T47D (cell line): ENCODE measurements around the gene RAPGEF2.
A peak's percentile ranks its signal among the peaks of the same experiment; 100 is the strongest.
"Not testable (repeated sequence)": the region's sequence is repeated elsewhere in the genome, so short reads cannot be mapped to it uniquely, and the experiment has no call there.

Experiments used
- DNase-seq, 2 experiments: peaks; one replicate each; pipeline versions ENCODE4 v3.0.0 to v3.0.0-alpha.2; 2011 to 2012; ENCODE audit warnings: low read depth in 1 of 2, low spot score in 1 of 2
- JUND ChIP-seq: IDR thresholded peaks from 2 replicates; pipeline ENCODE4 v1.6.1; 2012; ENCODE audit warnings: low read depth
- in situ Hi-C: cut with HindIII; loops from 2 replicates; pipeline ENCODE4 v1.10.0; 2016; ENCODE audit warnings: low sequenced_read_pairs, low pct_unique_long_range_greater_than_20kb

RAPGEF2 gene

DNA sequence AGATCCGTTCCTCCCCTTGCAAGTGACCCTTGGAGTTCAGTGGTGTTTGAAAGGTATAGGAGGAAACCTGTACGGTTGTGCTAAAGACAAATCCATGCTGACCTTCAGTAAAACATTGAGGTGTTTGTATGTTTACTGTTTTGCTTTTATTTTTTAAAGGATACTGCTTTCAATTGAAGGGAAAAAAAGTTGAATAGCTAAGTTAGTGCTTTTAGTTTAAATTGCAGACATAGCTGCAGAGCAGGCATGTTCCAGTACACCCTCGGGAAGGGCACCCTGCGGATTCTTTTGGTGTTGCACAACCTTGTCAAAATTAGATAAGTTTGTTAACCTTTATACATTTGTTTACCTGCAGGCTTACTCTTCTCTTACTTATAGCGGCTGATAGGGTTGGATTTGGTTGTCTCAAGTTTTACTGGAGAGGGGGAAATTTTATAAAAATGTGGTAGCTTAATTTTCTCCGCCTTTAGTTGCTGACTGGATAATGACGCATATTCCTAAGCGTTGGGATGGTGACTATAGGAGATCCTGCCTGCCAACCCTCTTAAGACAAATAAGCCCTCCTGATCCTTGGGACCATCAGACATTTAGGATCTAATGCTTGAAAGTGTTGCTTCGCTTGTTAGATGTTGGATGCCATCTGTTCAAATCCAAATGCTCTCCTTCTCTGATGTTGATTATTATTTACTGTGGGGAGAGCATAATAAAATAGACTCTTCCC lies 2.0 kb downstream of the RAPGEF2 start:
- DNase-seq: peak in 1 of 2 experiments; percentile 15
- in situ Hi-C loops: no loop called here
- TF ChIP-seq JUND: no peak

DNA sequence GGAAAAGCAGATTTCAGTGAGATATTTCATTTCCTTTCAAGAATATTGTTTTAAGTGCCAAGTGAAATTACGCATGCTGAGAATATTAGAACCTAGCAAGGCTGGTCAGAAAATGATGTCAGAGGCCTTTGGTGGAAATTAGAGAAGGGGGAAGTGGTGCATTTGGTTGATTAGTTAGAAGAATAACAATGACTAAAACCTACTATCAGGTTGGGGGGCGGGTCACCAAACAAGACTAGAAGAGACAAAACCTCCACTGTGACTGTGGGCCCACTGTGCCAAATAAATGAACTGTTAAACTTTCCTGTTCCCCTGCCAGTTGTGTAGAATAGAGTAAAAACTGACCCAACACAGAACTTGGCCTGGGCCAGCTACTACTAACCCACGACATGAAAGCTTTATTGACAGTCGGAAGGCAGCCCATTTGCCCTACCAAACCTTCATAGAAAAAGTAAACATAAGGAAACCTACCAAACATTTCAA lies 2.9 kb downstream of the RAPGEF2 start:
- DNase-seq: peak in 1 of 2 experiments; percentile 15
- TF ChIP-seq JUND: no peak
- in situ Hi-C loops: no loop called here

DNA sequence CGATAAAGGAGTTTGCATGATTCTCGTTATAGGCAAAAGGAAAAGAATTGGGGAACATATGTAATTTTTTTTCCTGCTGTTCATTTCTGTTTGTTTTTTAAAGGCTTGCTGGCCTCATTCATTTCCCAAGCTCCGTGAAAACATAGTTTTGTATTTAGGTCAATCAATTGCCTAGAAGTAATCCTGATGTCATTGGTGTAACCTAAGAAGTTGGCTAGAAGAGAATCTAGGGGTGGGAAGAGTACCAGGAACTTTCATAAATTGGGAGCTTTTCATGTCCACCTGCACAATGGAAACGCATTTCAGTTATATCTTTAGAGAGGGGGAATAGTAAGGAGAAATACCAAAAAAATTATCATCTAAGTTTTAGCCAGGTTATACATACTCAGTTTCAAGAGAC lies 3.8 kb downstream of the RAPGEF2 start:
- DNase-seq: no peak
- TF ChIP-seq JUND: no peak
- in situ Hi-C loops: no loop called here

DNA sequence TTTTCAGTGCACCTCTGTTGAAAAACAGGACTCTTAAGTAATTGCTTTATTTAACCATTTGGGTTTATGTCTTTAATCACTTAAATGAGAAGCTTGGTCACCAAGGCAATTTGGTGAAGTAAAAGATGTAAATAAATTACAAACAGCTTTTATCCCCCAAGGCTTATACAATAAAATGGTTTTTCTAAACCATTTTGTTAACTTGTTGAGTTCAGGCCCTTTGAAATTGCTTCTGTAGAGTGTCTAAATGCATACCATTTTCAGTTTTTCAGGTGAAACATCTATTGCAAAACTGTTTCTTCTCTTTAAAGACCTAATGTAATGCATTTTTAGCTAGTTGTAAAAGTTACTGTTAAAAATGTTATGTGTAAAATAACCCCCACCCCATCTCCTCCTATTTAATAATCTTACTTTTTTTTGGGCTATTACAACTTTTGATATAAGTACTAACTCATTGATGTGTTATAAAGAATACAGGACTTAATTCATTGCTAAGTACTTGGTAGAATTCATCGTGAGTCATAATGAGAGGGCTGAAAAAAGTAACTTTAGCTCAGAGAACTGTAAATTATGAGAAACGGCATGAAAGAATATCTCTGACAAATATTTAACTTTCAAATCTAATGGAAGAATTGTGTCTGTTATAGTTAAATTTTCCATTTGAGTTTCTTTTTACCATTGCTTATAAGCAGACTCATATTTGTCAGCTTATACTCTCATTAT lies 4.5 kb downstream of the RAPGEF2 start:
- TF ChIP-seq JUND: no peak
- no peak for DNase-seq
- in situ Hi-C loops: no loop called here

DNA sequence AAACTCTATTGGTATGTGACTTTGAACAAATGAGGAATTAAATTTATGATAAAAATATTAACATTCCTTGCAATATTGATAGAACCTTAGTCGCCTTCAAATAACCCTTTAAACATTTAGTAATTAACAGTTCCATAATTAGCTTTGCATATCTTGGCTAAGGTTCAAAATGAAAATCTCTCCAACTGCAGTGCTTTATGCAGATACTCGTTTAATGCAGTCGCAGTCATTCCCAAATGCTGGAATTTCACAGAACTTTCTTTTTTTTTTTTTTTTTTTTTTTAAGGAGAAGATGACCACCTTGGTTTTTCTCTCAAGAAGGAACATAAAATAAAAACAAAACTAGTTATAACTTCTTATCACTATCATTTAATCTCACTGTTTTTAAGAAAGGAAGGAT lies 5.2 kb downstream of the RAPGEF2 start:
- no peak for DNase-seq
- in situ Hi-C loops: no loop called here

DNA sequence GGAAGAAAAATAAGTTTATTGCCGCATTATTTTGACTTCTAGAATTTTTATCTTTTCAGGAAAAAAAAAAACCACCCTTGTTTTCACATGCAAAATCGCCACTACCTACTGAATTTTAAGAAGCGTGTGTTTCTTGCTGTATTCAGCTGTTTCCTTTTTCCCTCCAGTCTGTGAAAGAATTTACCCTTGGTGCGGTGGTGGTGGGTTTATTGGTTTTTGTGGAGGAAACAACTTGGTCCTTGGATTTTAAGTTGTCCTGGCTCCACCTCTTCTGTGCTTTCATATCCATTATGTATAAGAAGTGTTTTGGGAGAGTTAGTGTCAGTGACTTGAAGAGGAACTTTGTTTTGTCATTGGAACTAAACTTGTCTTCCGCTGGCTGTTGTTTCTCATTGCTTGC lies 8.1 kb downstream of the RAPGEF2 start:
- DNase-seq: no peak
- no peak for TF ChIP-seq JUND
- in situ Hi-C loops: no loop called here

More for the DNA sequence above, 5.2 kb downstream of the RAPGEF2 start:
- TF ChIP-seq JUND: no peak

DNA sequence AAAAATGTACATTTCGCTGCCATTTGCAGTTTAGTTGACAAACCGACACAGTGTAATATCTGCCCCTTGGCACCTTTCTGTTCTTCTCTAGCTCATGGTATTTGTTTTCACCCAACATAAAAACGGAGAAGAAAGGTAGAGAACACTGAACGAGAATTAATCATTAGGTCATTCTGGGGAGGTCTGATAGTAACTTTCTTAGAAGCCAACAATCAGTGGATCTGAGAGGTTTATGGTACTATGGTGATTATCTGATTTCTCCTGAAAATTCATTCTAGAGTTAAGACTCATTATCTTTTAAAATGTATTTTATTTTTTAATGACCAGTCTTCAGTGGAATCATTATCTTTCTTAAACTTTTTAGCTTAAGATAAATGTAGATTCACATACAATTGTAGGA lies 8.5 kb downstream of the RAPGEF2 start:
- in situ Hi-C loops: no loop called here
- no peak for DNase-seq
- no peak for TF ChIP-seq JUND

DNA sequence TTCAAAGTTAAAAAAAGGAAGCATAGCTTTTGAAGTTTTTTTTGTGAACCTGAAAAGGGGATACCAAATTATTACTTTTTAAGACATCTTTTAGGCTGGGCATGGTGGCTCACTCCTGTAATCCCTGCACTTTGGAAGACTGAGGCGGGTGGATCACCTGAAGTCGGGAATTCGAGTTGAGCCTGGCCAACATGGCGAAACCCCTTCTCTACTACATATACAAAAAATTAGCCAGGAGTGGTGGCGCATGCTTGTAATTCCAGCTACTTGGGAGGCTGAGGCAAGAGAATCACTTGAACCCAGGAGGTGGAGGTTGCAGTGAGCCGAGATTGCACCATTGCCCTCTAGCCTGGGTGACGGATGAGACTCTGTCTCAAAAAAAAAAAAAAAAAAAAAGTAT lies 10.5 kb downstream of the RAPGEF2 start:
- in situ Hi-C loops, DNase-seq: not testable (repeated sequence)

DNA sequence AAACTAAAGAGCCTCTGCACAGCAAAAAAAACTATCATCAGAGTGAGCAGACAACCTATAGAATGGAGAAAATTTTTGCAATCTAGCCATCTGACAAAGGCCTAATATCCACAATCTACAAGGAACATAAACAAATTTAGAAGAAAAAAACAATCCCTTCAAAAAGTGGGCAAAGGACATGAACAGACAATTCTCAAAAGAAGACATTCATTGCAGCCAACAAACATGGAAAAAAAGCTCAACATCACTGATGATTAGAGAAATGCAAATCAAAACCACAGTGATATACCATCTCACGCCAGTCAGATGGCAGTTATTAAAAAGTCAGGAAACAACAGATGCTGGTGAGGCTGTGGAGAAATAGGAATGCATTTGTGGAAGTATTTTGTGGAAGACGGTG lies 13.2 kb downstream of the RAPGEF2 start:
- DNase-seq, in situ Hi-C loops: not testable (repeated sequence)

DNA sequence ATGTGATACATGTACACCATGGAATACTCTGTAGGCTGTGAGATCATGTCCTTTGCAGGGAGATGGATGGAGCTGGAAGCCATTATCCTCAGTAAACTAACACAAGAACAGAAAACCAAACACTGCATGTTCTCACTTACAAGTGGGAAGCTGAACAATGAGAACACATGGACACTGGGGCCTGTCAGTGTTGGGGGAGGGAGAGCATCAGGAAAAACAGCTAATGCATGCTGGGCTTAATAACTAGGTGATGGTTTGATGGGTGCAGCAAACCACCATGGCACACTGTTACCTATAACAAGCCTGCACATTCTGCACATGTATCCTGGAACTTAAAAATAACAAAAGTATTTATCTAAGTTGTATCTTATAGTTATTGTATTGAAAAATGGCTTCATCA lies 13.8 kb downstream of the RAPGEF2 start:
- in situ Hi-C loops, DNase-seq: not testable (repeated sequence)

DNA sequence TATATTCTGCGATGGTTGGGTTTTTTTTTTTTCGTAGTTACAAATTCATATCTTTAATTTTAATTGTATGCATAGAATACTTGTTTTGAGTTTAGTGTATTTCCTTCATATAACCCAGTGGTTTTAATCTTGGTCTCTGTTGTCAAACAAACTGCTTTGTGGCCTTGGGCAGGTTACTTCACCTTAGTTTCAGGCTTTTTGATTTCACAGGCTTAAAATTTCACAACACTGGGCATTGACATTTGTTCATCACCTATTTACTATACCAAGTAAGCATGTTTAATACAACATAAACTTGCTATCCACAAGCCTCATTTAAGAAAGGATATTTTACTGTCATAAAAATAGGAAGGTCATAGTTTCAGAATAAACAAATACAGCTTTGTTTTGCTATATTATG lies 14.7 kb downstream of the RAPGEF2 start:
- in situ Hi-C loops: no loop called here
- DNase-seq: no peak

DNA sequence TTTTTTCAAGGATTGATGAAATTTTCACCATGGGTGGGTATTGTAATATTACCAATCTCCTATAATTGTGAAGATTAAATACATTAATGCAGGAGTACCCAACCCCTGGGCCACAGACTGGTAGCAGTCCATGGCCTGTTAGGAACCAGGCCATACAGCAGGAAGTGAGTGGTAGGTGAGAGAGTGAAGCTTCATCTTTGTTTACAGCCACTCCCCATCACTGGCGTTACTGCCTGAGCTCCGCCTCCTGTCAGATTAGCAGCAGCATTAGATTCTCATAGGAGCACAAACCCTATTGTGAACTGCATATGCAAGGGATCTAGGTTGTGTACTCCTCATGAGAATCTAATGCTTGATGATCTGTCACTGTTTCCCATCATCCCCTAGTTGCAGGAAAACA lies 15.1 kb downstream of the RAPGEF2 start:
- DNase-seq: no peak
- in situ Hi-C loops: no loop called here
- TF ChIP-seq JUND: no peak

More for the DNA sequence above, 14.7 kb downstream of the RAPGEF2 start:
- TF ChIP-seq JUND: no peak

DNA sequence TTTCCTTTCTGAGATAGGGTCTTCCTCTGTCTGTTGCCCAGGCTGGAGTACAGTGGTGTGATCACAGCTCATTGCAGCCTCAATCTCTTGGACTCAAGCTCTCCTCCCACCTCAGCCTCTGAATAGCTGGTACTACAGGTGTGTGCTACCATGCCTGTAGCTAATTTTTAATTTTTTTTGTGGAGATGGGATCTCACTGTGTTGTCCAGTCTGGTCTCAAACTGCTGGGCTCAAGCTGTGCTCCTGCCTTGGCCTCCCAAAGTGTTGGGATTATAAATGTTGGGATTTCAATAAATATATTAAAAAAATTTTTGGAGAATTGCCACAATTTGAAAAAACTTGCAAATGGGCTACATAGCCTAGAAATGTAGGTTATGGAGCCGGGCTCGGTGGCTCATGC lies 18.5 kb downstream of the RAPGEF2 start:
- no peak for DNase-seq
- in situ Hi-C loops: no loop called here
- no peak for TF ChIP-seq JUND
